ENCODE data around the gene CAPS.
"Not testable (repeated sequence)": the region's sequence is repeated elsewhere in the genome, so short reads cannot be mapped to it uniquely, and the experiment has no call there.

The CAPS gene

GRCh38 chr19:5913739-5914357, at the start of gene CAPS:
Gene CAPS (plus strand): TSS chr19:5914254. CDS start chr19:5914407, 153 bp downstream.
- DNase-seq, result no peak

GRCh38 chr19:5864725-5865486, 49.1 kb upstream of the CAPS start:
- DNase-seq, result no peak

DNA sequence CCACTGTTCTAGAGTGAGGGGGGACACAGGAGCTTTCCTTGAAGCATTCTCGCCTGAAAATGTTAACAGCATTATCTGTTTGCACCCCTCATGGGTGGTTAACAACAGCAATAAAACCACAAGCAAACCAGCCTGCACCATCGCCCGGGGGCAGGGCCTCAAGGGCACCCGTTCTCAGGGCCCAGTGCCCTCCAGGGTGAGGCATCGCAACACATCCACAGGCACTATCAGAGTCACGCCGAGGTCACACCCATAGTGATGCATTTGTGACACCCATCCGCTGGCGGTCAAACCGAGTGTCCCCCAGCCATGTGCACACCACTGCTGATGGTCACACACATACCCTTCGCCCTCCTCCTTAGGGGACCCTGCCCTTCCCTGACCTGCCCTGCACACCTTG, 48.3 kb upstream of the CAPS start:
- no peak for DNase-seq

DNA sequence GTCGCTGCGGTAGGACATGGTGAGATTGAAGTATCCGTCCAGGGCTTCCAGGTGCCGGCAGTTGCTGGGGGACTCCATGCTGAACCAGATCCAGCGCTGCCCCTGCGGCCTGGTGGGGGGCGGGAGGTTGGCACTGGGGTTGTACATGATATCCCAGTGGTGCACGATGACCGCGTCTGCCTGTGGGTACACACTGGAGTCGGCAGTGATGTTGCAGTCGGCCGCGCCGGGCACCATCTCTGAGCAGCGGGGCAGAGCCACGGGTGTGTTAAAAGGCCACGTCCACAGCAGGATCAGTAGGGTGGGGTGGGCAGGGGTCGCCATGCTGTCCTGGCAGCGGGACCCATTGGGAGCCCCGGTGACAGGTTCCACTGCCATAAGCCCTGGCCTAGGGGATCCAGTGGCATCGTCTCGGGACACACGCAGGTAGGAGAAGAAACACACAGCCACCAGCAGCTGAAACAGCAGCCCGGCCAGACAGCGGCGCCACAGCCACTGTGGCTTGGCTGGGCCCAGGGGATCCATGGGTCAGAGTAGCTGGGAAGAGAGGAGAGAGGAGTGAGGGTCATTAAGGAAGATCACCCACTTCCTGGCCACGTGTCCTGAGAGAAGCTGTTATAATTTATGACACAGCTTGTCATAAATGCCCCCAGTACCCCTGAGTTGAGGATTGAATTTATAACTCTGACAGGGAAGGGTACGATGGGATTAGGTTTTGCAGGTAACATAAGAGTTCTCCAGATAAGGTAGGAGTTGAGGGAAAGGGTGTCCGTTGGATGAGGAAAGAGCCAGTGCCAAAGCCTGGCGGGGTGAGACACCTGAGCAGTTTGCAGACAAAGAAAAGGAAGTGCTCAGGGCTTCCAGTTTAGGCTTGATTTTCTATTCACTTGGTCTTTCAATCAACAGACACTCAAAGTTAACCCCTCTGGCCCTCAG, 46.6 kb upstream of the CAPS start:
- DNase-seq, result no peak

GRCh38 chr19:5870986-5871394, 43.1 kb upstream of the CAPS start:
- no peak for DNase-seq

DNA sequence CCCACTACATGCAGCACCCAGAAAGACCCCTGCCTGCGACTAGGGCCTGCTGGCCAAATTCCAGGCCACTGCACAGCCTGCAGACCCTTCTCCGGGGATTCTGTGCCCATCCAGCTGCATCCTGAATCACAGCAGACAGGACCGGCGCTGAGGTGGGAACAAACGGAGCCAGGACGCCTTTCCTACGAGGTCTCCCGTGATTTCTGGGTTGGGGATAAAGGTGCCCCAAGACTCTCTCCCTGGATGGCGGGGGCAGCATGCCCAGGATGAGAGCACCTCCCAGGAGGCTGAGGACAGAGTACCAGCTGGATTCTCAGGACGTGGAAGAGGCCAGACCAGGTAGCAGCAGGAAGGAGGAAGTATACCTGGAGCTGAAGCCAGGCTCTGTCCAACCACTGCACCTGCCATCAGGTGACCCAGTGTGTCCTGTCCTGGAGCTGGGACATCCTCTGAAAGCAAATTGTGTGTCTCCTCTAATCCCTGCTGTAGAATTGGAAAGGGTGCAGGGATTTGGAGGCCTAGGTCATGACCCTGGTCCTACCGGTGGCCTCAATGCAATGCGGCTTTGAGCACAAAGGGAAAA, 40.3 kb upstream of the CAPS start:
- no peak for DNase-seq

DNA sequence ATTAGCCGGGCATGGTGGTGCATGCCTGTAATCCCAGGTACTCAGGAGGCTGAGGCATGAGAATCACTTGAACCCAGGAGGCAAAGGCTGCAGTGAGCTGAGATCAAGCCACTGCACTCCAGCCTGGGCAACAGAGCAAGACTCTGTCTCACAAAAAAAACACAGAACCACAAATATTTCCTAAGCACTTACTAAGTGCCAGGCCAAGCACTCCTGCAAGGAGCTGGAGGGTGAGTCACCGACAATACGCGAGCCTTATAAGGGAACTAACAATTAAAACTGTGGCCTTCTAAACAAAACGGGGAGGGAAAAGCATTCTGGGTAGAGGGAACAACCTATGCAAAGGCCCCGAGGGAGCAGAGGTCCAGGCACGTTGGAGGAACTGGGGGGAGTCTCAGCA, 39.6 kb upstream of the CAPS start:
- not testable (repeated sequence) for DNase-seq

GRCh38 chr19:5877427-5877826, 36.6 kb upstream of the CAPS start:
- DNase-seq, result no peak

GRCh38 chr19:5877882-5878281, 36.2 kb upstream of the CAPS start:
- DNase-seq, result no peak

- no peak for DNase-seq
These were observed 33.9 kb upstream of the CAPS start for GRCh38 chr19:5880196-5880595.

DNA sequence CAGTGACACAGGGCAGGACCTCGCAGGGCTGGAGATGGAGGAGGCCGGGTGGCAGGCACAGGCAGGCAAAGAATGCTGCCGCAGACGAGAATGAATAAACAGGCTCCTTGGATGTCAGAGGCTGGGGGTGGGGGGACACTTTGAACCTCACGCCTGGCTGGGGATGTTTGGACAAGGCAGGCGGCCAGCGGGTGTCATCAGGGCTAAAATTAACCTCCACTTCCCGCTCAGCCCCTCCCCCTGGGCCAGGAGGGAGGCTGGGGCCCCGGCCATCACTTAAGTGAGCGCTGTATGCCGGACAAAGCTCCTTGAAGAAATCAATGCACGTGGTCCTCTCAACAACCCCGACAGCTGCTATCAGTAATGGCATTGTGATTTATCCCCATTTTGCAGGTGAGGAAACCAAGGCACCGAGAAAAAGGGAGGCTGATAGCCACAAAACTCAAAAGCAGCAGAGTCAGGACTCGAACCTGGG, 33.4 kb upstream of the CAPS start:
- no peak for DNase-seq

GRCh38 chr19:5881543-5882299, 32.3 kb upstream of the CAPS start:
- no peak for DNase-seq

GRCh38 chr19:5882421-5882968, 31.6 kb upstream of the CAPS start:
- no peak for DNase-seq

DNA sequence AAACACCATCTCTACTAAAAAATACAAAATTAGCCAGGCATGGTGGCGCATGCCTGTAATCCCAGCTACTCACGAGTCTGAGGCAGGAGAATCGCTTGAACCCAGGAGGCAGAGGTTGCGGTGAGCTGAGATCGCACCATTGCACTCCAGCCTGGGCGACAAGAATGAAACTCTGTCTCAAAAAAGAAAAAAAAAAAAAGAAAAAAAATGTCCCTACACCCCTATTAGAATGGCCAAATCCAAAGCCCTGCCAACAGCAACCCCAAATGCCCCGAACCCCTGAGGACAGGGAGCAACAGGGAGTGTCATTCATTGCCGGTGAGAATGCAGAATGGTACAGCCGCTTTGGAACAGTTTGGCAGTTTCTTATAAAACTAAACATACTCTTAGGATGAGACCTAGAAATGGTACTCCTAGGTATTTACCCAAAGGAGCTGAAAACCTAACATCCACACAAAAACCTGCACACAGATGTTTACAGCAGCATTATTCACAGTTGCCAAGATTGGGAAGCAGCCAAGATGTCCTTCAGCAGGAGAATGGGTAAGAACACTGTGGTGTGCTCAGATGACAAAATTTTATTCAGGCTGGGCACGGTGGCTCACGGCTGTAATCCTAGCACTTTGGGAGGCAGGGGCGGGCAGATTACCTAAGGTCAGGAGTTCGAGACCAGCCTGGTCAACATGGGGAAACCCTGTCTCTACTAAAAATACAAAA, 30.7 kb upstream of the CAPS start:
- not testable (repeated sequence) for DNase-seq

GRCh38 chr19:5884065-5884811, 29.8 kb upstream of the CAPS start:
- DNase-seq, result not testable (repeated sequence)

- DNase-seq, result no peak
These were observed 24.6 kb upstream of the CAPS start for GRCh38 chr19:5889288-5889971.

- DNase-seq, result no peak
These were observed 24.0 kb upstream of the CAPS start for GRCh38 chr19:5890099-5890498.

DNA sequence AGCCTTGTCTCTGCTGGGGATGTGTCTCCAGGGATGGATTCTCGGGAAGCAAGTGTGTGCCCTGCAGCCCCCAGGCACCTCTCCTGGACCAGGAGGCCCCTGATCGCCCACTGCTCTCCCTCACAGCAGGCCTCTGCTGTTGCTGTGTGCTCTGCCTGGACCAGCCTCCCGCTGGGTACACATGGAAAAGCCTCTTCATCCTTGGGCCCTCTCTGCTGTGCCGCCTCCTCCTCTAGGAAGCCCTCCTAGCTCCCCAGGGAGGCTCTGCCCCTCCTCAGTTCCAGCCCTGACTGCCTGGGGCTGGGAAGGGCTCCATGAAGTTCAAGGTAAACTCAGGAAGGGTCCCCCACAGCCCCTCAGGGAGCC, 22.5 kb upstream of the CAPS start:
- DNase-seq, result no peak

DNA sequence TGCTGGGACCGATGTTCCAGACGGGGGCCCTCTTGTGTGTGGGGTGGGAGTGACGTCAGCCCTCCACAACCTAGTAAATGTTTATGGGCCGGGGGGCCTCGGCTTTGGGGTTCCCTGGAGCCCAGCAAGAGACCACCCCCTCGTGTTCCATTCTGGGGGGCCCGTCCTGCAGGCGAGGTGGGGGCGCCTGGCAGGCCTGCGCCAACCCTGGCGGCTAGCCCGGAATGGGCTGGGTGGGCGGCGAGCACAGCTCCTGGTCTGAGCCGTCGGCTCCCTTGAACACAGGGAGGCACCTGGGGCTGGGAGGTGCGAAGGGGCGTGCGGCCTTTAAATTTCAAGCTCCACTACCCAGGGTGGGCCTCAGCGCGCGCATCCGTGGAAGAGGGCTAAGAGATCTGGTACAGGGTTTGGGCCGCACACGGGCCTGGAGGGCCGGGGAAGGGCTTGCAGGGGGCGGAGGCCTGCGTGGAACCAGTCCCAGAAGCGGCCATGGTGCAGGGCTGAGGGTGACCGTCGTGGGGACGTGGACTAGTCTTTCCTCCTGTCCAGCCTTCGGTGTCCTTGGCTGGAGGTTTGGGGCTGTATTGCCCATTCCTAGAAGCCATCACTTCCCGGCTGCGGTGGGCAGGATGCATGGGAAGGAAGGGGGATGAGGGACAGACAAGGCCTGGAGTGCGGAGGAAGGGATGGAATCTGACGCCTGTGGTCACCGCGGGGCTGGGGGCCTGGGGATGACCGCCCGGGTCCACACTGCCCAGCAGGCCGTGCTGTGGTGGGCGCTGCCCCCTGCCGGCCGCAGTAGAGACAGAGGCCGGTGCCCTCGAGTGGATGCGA, 21.9 kb upstream of the CAPS start:
- peak in 1 of 2 experiments; percentile 12 for DNase-seq
